Astrocyte (in vitro differentiated cells and primary cell): ENCODE data around the gene CD276. TPM values are rescaled to one million over a fixed set of nuclear protein-coding genes. Genes with fewer than 3 reads are reported as not detected.

Experiments
- DNase-seq: peaks from one replicate; pipeline ENCODE4 v3.0.0-alpha.2; 2010; ENCODE audit warnings: low read depth
- FAIRE-seq: peaks from 2 replicates; lab custom pipeline; 2011; peaks lifted over from hg19 to GRCh38; lab: Jason Lieb, UNC
- H2AFZ ChIP-seq: 2 replicates; pipeline ENCODE4 v1.6.0; 2012; ENCODE audit warnings: low read depth, low read length, inconsistent platforms
- H3K27ac ChIP-seq: 2 replicates; pipeline ENCODE4 v1.5.1; 2011; ENCODE audit warnings: low read depth, low read length, inconsistent platforms
- H3K27me3 ChIP-seq: 2 replicates; pipeline ENCODE4 v1.6.0; 2011; ENCODE audit warnings: low read length, inconsistent platforms; ENCODE audit not compliant: insufficient read depth
- H3K36me3 ChIP-seq: 2 replicates; pipeline ENCODE4 v1.5.1; 2011; ENCODE audit warnings: low read length, inconsistent platforms; ENCODE audit not compliant: insufficient read depth
- H3K4me1 ChIP-seq: 2 replicates; pipeline ENCODE4 v1.5.1; 2011; ENCODE audit warnings: low read length, inconsistent platforms; ENCODE audit not compliant: insufficient read depth
- H3K4me2 ChIP-seq: 2 replicates; pipeline ENCODE4 v1.6.0; 2012; ENCODE audit warnings: low read length, inconsistent platforms
- H3K4me3 ChIP-seq: 2 replicates; pipeline ENCODE4 v1.5.1; 2011; ENCODE audit warnings: low read depth, mild to moderate bottlenecking, low read length, inconsistent platforms; ENCODE audit not compliant: insufficient read depth
- H3K79me2 ChIP-seq: 2 replicates; pipeline ENCODE4 v1.6.0; 2012; ENCODE audit warnings: mild to moderate bottlenecking, low read length, inconsistent platforms; ENCODE audit not compliant: insufficient read depth
- H3K9ac ChIP-seq: 2 replicates; pipeline ENCODE4 v1.6.0; 2012; ENCODE audit warnings: mild to moderate bottlenecking, low read length, inconsistent platforms
- H3K9me3 ChIP-seq: 2 replicates; pipeline ENCODE4 v1.5.1; 2012; ENCODE audit warnings: low read depth, mild to moderate bottlenecking, low read length, inconsistent platforms; ENCODE audit not compliant: insufficient read depth
- H4K20me1 ChIP-seq: 2 replicates; pipeline ENCODE4 v1.6.0; 2012; ENCODE audit warnings: low read length, inconsistent platforms; ENCODE audit not compliant: insufficient read depth
- H3K27ac Mint-ChIP-seq: one replicate; pipeline ENCODE4 v1.8.0; 2021; ENCODE audit warnings: mild to moderate bottlenecking, mixed read lengths; ENCODE audit not compliant: unreplicated experiment
- H3K27me3 Mint-ChIP-seq: one replicate; pipeline ENCODE4 v1.8.0; 2021; ENCODE audit warnings: low read depth, mixed read lengths; ENCODE audit not compliant: unreplicated experiment
- H3K36me3 Mint-ChIP-seq: one replicate; pipeline ENCODE4 v1.8.0; 2021; ENCODE audit warnings: low read depth, mixed read lengths; ENCODE audit not compliant: unreplicated experiment
- H3K4me1 Mint-ChIP-seq: one replicate; pipeline ENCODE4 v1.8.0; 2021; ENCODE audit warnings: low read depth, mixed read lengths; ENCODE audit not compliant: unreplicated experiment
- H3K4me3 Mint-ChIP-seq: one replicate; pipeline ENCODE4 v1.8.0; 2021; ENCODE audit warnings: mild to moderate bottlenecking, moderate library complexity, mixed read lengths; ENCODE audit not compliant: unreplicated experiment
- H3K9me3 Mint-ChIP-seq: one replicate; pipeline ENCODE4 v1.8.0; 2021; ENCODE audit warnings: mild to moderate bottlenecking, mixed read lengths; ENCODE audit not compliant: unreplicated experiment
- CTCF ChIP-seq: IDR thresholded peaks from 2 replicates; pipeline ENCODE4 v1.5.1; 2011; ENCODE audit warnings: low read depth, mild to moderate bottlenecking, inconsistent platforms, low read length, moderate library complexity; ENCODE audit not compliant: insufficient read depth
- EZH2 ChIP-seq: IDR thresholded peaks from 2 replicates; pipeline ENCODE4 v1.6.1; 2012; ENCODE audit warnings: mild to moderate bottlenecking, low read length, inconsistent platforms; ENCODE audit not compliant: insufficient read depth
- total RNA-seq: library from RNA; stranded (reverse); gene quantifications from 2 replicates; pipeline ENCODE4 v1.2.1, GENCODE V29; 2021

Gene CD276
- total RNA-seq, 1 donor from 2014 or later: 225 TPM

GRCh38 chr15:73753250-73754130 is 69.3 kb downstream of the CD276 start, which contains the start of gene INSYN1:
Gene INSYN1, minus strand, starts transcription at chr15:73753351. Its CDS starts 2,221 bp downstream, at chr15:73751130.
- H2AFZ ChIP-seq: peak within 1 kb of the TSS; percentile 83
- no peaks in the 10 kb centered on the region for H3K79me2 ChIP-seq
- peak within 1 kb of the TSS; percentile 58 for H3K9ac ChIP-seq
- Mint-ChIP-seq H3K4me3 (peak within 1 kb of the TSS; percentile 41), H3K9me3 (peaks cover 1% of the 10 kb centered on the region), H3K36me3 (no peaks in the 10 kb centered on the region), H3K27me3 (peaks cover 57% of the 10 kb centered on the region), H3K27ac (peak within 1 kb of the TSS; percentile 53), H3K4me1 (peaks cover 8% of the 10 kb centered on the region)
- no peaks in the 10 kb centered on the region for H3K36me3 ChIP-seq
- DNase-seq: peak; percentile 23
- peak within 1 kb of the TSS; percentile 57 for H3K4me3 ChIP-seq
- H3K27me3 ChIP-seq: peaks cover 6% of the 10 kb centered on the region
- no peak for FAIRE-seq
- peaks cover 8% of the 10 kb centered on the region for H4K20me1 ChIP-seq
- no peak within 1 kb of the TSS for H3K27ac ChIP-seq
- no peak for TF ChIP-seq CTCF
- no peak for TF ChIP-seq EZH2
- H3K4me1 ChIP-seq: no peaks in the 10 kb centered on the region
- no peaks in the 10 kb centered on the region for H3K9me3 ChIP-seq
- peak within 1 kb of the TSS; percentile 89 for H3K4me2 ChIP-seq

DNA sequence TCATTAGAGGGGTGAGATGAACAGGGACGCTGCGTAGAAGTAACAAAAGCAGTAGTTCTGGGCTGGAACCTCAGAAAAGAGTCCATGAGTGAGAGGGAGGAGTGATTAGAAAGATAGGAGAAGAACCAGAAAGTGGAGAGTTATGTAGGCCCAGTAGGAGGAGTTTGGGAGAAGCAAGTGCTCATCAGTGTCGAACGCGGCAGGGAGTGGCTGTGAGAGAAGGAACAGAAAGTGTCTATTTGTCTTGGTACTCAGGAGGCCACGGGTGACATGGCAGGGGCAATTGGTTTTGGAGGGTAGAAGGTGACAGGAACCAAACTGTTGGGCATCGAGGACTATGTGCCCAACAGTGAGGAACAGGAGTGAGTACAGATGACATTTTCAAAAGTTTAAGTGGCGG is 70.3 kb downstream of the CD276 start:
- peaks cover 47% of the 10 kb centered on the region for H3K27me3 Mint-ChIP-seq
- H3K9ac ChIP-seq: no peak overlapping the region
- no peaks in the 10 kb centered on the region for H3K9me3 ChIP-seq
- H3K27ac ChIP-seq: no peak overlapping the region
- no peaks in the 10 kb centered on the region for H3K36me3 ChIP-seq
- no peak overlapping the region for H3K4me3 ChIP-seq
- no peaks in the 10 kb centered on the region for H3K4me1 ChIP-seq
- H3K79me2 ChIP-seq: no peaks in the 10 kb centered on the region
- no peak overlapping the region for H3K4me2 ChIP-seq
- peaks cover 8% of the 10 kb centered on the region for H4K20me1 ChIP-seq
- TF ChIP-seq CTCF: no peak
- TF ChIP-seq EZH2: no peak
- peaks cover 12% of the 10 kb centered on the region for H3K27me3 ChIP-seq
- H3K36me3 Mint-ChIP-seq: no peaks in the 10 kb centered on the region
- FAIRE-seq (no peak), DNase-seq (no peak)
- H2AFZ ChIP-seq: no peak overlapping the region
- H3K4me3 Mint-ChIP-seq: peak overlapping the region; percentile 41
- H3K9me3 Mint-ChIP-seq: peaks cover 1% of the 10 kb centered on the region
- H3K27ac Mint-ChIP-seq: no peak overlapping the region
- peaks cover 8% of the 10 kb centered on the region for H3K4me1 Mint-ChIP-seq

DNA sequence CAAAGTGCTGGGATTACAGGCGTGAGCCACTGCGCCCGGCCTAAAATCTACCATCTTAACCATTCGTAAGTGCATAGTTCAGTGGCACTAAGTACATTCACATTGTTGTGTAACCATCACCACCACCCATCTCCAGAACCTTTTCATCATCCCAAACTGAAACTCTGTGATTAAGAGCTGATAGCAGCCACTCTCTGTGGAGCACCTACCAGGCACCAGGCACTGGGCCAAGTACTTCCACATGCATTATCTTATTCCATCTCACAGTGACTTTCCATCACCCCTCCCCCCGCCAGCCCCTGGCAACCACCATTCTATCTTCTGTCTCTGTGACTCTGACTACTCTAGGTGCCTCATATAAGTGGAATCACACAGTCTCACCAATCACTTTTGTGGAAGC is 71.3 kb downstream of the CD276 start:
- Histone ChIP-seq H3K79me2 (no peaks in the 10 kb centered on the region), H3K9ac (no peak overlapping the region), H3K4me3 (no peak overlapping the region), H4K20me1 (peaks cover 7% of the 10 kb centered on the region), H3K4me1 (no peaks in the 10 kb centered on the region), H3K9me3 (no peaks in the 10 kb centered on the region), H3K36me3 (no peaks in the 10 kb centered on the region), H2AFZ (no peak overlapping the region), H3K4me2 (no peak overlapping the region), H3K27me3 (peaks cover 23% of the 10 kb centered on the region), H3K27ac (no peak overlapping the region)
- no peak for DNase-seq
- H3K27me3 Mint-ChIP-seq: peaks cover 39% of the 10 kb centered on the region
- no peaks in the 10 kb centered on the region for H3K36me3 Mint-ChIP-seq
- FAIRE-seq: no peak
- peaks cover 1% of the 10 kb centered on the region for H3K9me3 Mint-ChIP-seq
- no peak for TF ChIP-seq EZH2
- TF ChIP-seq CTCF: no peak
- H3K4me1 Mint-ChIP-seq: peaks cover 8% of the 10 kb centered on the region
- H3K27ac Mint-ChIP-seq: no peak overlapping the region
- H3K4me3 Mint-ChIP-seq: no peak overlapping the region
